HL-60 (cell line): ENCODE measurements around the gene ARHGAP45.

Experiments used
- DNase-seq, 2 experiments: peaks; one replicate each; pipeline ENCODE4 v3.0.0-alpha.2; 2010 to 2020; ENCODE audit warnings: low read depth in 1 of 2, low spot score in 1 of 2
- H3K27ac ChIP-seq: fragments of 250-450 bp; sonication (Bioruptor Pico); replicated peaks from 2 replicates; pipeline ENCODE4 v1.5.1; 2020; ENCODE audit warnings: mild to moderate bottlenecking, moderate library complexity
- H3K27me3 ChIP-seq: fragments of 250-450 bp; sonication (Bioruptor Pico); 2 replicates; pipeline ENCODE4 v1.5.1; 2021; ENCODE audit warnings: mild to moderate bottlenecking, moderate library complexity; ENCODE audit not compliant: insufficient read depth, poor library complexity, severe bottlenecking
- H3K4me3 ChIP-seq: replicated peaks from 2 replicates; pipeline ENCODE4 v1.5.1; 2011; ENCODE audit warnings: mild to moderate bottlenecking, control low read depth, low read length; ENCODE audit not compliant: insufficient read depth
- GABPA ChIP-seq: IDR thresholded peaks from 2 replicates; pipeline ENCODE4 v1.6.1; 2012; ENCODE audit warnings: low read depth
- POLR2AphosphoS5 ChIP-seq: IDR thresholded peaks from 2 replicates; pipeline ENCODE4 v1.6.1; 2012; ENCODE audit warnings: low read depth
- SPI1 ChIP-seq: IDR thresholded peaks from 2 replicates; pipeline ENCODE4 v1.6.1; 2012; ENCODE audit warnings: low read depth, mild to moderate bottlenecking, borderline replicate concordance
- TF ChIP-seq, protein P1 (sequence below): IDR thresholded peaks from 2 replicates; pipeline ENCODE4 v1.6.1; 2012; ENCODE audit warnings: low read depth; ENCODE audit not compliant: insufficient replicate concordance
- TF ChIP-seq, protein P2 (sequence below): IDR thresholded peaks from one replicate; pipeline ENCODE4 v1.5.1; 2011; ENCODE audit warnings: low read length, control low read depth, inconsistent platforms; ENCODE audit not compliant: insufficient read depth

ARHGAP45 gene

DNA sequence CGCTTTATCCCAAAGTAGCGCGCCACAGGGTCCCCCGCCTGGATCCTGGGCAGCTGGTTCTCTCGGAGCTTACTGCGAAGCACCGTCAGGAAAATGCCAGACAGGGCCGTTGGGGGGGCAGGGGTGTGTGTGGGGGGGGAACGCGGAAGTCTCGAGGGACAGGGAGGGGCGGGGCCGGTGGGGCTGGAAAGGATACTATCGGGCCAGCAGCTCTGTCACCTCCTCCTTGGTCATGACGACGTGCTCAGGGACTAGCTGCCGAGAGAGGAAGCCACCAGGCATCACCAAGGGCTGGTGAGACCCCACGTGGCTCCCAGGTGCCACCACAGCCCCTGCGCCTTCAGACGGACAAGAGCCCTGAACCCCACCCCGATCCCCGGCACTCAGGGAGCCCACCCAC lies 22.9 kb downstream of the ARHGAP45 start:
- Histone ChIP-seq H3K27ac (no peak overlapping the region), H3K27me3 (no peaks in the 10 kb centered on the region), H3K4me3 (no peak overlapping the region)
- DNase-seq = no peak
- TF ChIP-seq POLR2AphosphoS5 (no peak), SPI1 (no peak), GABPA (no peak)
- TF ChIP-seq, protein P1, sequence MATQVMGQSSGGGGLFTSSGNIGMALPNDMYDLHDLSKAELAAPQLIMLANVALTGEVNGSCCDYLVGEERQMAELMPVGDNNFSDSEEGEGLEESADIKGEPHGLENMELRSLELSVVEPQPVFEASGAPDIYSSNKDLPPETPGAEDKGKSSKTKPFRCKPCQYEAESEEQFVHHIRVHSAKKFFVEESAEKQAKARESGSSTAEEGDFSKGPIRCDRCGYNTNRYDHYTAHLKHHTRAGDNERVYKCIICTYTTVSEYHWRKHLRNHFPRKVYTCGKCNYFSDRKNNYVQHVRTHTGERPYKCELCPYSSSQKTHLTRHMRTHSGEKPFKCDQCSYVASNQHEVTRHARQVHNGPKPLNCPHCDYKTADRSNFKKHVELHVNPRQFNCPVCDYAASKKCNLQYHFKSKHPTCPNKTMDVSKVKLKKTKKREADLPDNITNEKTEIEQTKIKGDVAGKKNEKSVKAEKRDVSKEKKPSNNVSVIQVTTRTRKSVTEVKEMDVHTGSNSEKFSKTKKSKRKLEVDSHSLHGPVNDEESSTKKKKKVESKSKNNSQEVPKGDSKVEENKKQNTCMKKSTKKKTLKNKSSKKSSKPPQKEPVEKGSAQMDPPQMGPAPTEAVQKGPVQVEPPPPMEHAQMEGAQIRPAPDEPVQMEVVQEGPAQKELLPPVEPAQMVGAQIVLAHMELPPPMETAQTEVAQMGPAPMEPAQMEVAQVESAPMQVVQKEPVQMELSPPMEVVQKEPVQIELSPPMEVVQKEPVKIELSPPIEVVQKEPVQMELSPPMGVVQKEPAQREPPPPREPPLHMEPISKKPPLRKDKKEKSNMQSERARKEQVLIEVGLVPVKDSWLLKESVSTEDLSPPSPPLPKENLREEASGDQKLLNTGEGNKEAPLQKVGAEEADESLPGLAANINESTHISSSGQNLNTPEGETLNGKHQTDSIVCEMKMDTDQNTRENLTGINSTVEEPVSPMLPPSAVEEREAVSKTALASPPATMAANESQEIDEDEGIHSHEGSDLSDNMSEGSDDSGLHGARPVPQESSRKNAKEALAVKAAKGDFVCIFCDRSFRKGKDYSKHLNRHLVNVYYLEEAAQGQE = no peak
- TF ChIP-seq, protein P2, sequence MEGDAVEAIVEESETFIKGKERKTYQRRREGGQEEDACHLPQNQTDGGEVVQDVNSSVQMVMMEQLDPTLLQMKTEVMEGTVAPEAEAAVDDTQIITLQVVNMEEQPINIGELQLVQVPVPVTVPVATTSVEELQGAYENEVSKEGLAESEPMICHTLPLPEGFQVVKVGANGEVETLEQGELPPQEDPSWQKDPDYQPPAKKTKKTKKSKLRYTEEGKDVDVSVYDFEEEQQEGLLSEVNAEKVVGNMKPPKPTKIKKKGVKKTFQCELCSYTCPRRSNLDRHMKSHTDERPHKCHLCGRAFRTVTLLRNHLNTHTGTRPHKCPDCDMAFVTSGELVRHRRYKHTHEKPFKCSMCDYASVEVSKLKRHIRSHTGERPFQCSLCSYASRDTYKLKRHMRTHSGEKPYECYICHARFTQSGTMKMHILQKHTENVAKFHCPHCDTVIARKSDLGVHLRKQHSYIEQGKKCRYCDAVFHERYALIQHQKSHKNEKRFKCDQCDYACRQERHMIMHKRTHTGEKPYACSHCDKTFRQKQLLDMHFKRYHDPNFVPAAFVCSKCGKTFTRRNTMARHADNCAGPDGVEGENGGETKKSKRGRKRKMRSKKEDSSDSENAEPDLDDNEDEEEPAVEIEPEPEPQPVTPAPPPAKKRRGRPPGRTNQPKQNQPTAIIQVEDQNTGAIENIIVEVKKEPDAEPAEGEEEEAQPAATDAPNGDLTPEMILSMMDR = no peak

DNA sequence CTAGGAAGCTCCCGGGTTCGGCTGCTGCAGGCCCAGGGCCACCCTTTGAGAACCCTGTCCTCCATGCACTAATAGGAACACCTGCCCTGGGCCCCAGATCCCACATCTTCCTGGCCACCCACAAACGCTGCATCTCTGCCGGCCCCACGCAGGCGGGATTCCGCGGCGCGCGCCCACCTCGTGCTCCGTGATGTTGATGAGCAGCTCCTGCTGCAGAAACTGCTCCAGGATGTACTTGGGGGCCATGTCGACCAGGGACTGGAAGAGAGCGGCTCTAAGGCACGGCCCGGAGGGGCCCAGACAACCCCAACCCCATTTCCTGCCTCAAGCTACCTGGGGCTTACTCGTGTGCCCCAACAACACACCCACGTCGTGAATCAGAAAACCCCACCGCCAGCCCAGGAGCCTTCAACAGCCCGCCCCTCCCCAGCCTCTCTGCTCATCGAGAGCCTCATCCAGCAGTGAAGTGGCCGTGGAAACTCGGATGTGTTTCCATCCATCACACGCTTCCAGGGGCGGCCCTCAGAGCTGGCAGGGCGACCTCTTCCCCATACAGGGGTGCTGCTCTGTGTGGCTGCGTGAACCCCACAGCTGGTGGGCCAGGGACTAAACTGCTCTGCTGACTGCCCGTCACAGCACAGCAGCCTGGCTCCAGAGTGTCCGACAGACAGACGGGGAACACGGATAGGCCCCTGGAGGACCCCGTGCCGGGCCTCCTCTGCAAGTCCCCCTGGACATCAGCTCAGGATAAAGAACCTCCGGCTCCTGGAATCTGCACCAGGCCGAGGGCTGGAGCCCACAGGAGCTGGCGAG lies 24.0 kb downstream of the ARHGAP45 start:
- TF ChIP-seq, protein P2 = no peak
- TF ChIP-seq GABPA = no peak
- no peak for TF ChIP-seq POLR2AphosphoS5
- TF ChIP-seq, protein P1 = no peak
- no peak for TF ChIP-seq SPI1
- Histone ChIP-seq H3K27me3 (no peaks in the 10 kb centered on the region), H3K27ac (no peak overlapping the region), H3K4me3 (no peak overlapping the region)
- no peak for DNase-seq

DNA sequence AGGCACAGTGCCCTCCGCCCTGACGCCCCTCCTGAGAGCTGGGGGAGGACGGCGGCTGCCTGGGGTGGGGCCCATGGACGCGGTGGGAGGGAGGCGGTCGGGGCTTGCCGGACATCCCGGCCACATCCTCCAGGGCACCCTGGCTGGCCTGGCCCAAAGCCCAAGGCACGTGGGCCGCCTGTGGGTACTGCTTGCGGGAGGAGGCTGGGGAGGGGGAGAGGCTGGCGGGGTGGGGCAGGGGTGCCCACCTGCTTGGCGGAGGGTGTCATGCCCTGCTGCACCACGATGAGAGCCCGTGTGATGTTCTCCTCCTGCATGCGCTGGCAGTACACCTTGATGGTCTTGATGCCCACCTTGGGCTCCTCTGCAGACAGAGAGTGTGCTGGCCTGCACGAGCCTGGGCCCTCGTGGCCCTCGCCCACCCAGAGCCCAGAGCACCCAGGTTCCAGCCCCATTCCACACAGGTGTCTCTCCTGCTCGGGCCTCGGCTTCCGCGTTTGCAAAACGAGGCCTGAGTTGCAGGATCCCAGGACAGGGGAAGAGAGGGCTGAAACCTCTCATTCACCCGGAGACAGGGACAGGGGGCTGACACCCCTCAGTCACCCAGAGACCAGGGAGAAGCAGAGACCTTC lies 24.7 kb downstream of the ARHGAP45 start:
- Histone ChIP-seq H3K4me3 (no peak overlapping the region), H3K27me3 (no peaks in the 10 kb centered on the region), H3K27ac (no peak overlapping the region)
- no peak for DNase-seq
- TF ChIP-seq GABPA (no peak), POLR2AphosphoS5 (no peak), SPI1 (no peak)
- TF ChIP-seq, protein P2 = no peak
- TF ChIP-seq, protein P1 = no peak
